Glutamatergic neuron (in vitro differentiated cells): ENCODE data around the gene DIDO1. TPM values are rescaled to one million over a fixed set of nuclear protein-coding genes. Genes with fewer than 3 reads are reported as not detected.

Source experiments
- DNase-seq: peaks from one replicate; pipeline ENCODE4 v3.0.0; 2022
- H3K27ac Mint-ChIP-seq: one replicate; pipeline ENCODE4 v1.8.0; 2020; ENCODE audit warnings: mild to moderate bottlenecking, mixed read lengths, inconsistent platforms; ENCODE audit not compliant: unreplicated experiment
- H3K27me3 Mint-ChIP-seq: one replicate; pipeline ENCODE4 v1.8.0; 2020; ENCODE audit warnings: mild to moderate bottlenecking, moderate library complexity, mixed read lengths, inconsistent platforms; ENCODE audit not compliant: unreplicated experiment
- H3K36me3 Mint-ChIP-seq: one replicate; pipeline ENCODE4 v1.8.0; 2020; ENCODE audit warnings: mild to moderate bottlenecking, mixed read lengths, inconsistent platforms; ENCODE audit not compliant: unreplicated experiment
- H3K4me1 Mint-ChIP-seq: one replicate; pipeline ENCODE4 v1.8.0; 2020; ENCODE audit warnings: mild to moderate bottlenecking, low read depth, mixed read lengths, inconsistent platforms; ENCODE audit not compliant: unreplicated experiment
- H3K4me3 Mint-ChIP-seq: one replicate; pipeline ENCODE4 v1.8.0; 2020; ENCODE audit warnings: mild to moderate bottlenecking, mixed read lengths, inconsistent platforms; ENCODE audit not compliant: unreplicated experiment
- H3K9me3 Mint-ChIP-seq: one replicate; pipeline ENCODE4 v1.8.0; 2020; ENCODE audit warnings: mild to moderate bottlenecking, moderate library complexity, mixed read lengths, inconsistent platforms; ENCODE audit not compliant: unreplicated experiment
- CTCF ChIP-seq: fragments of 200-600 bp; sonication (generic); IDR thresholded peaks from one replicate; pipeline ENCODE4 v1.5.0; 2021; ENCODE audit not compliant: partially characterized antibody, unreplicated experiment
- total RNA-seq: library from RNA; stranded (reverse); fragmentation: NEBNext Ultra II Directional; extraction: Animal tissue kit (Norgen Biotek cat#: 25700); gene quantifications from one replicate; pipeline ENCODE4 v1.2.1, GENCODE V29; 2021; ENCODE audit not compliant: unreplicated experiment

The DIDO1 gene
- total RNA-seq, 1 donor from 2014 or later: 77.8 TPM

GRCh38 chr20:62922451-62922921 is 3.8 kb downstream of the DIDO1 start:
- no peaks in the 10 kb centered on the region for H3K36me3 Mint-ChIP-seq
- no peak for DNase-seq
- H3K9me3 Mint-ChIP-seq: peaks cover 11% of the 10 kb centered on the region
- H3K27ac Mint-ChIP-seq: peak overlapping the region; percentile 62
- peak overlapping the region; percentile 30 for H3K4me3 Mint-ChIP-seq
- peaks cover 5% of the 10 kb centered on the region for H3K27me3 Mint-ChIP-seq
- TF ChIP-seq CTCF: no peak
- peaks cover 58% of the 10 kb centered on the region for H3K4me1 Mint-ChIP-seq

GRCh38 chr20:62921119-62921687 is 5.1 kb downstream of the DIDO1 start:
- H3K27ac Mint-ChIP-seq: peak overlapping the region; percentile 70

GRCh38 chr20:62920039-62920645 is 6.2 kb downstream of the DIDO1 start:
- no peaks in the 10 kb centered on the region for H3K36me3 Mint-ChIP-seq
- peak overlapping the region; percentile 75 for H3K4me3 Mint-ChIP-seq
- H3K4me1 Mint-ChIP-seq: peaks cover 70% of the 10 kb centered on the region
- peaks cover 4% of the 10 kb centered on the region for H3K9me3 Mint-ChIP-seq
- H3K27ac Mint-ChIP-seq: peak overlapping the region; percentile 88
- H3K27me3 Mint-ChIP-seq: peaks cover under 1% of the 10 kb centered on the region
- TF ChIP-seq CTCF: no peak
- DNase-seq: no peak

More at GRCh38 chr20:62921119-62921687, 5.1 kb downstream of the DIDO1 start:
- Mint-ChIP-seq H3K4me1 (peaks cover 66% of the 10 kb centered on the region), H3K27me3 (peaks cover 5% of the 10 kb centered on the region), H3K36me3 (no peaks in the 10 kb centered on the region), H3K4me3 (peak overlapping the region; percentile 70), H3K9me3 (peaks cover 8% of the 10 kb centered on the region)
- DNase-seq: peak; percentile 75
- peak; percentile 80 for TF ChIP-seq CTCF

- TF ChIP-seq CTCF: no peak
- peaks cover 66% of the 10 kb centered on the region for H3K4me1 Mint-ChIP-seq
- peak overlapping the region; percentile 74 for H3K27ac Mint-ChIP-seq
- H3K4me3 Mint-ChIP-seq: peak overlapping the region; percentile 63
- peaks cover 5% of the 10 kb centered on the region for H3K9me3 Mint-ChIP-seq
- H3K36me3 Mint-ChIP-seq: no peaks in the 10 kb centered on the region
- no peak for DNase-seq
- peaks cover 4% of the 10 kb centered on the region for H3K27me3 Mint-ChIP-seq
Observed at GRCh38 chr20:62918831-62919230, 7.5 kb downstream of the DIDO1 start.

GRCh38 chr20:62918147-62918546 is 8.2 kb downstream of the DIDO1 start:
- no peak for DNase-seq
- H3K36me3 Mint-ChIP-seq: no peaks in the 10 kb centered on the region
- peaks cover 4% of the 10 kb centered on the region for H3K27me3 Mint-ChIP-seq
- no peak for TF ChIP-seq CTCF
- peak overlapping the region; percentile 82 for H3K4me3 Mint-ChIP-seq
- peak overlapping the region; percentile 94 for H3K27ac Mint-ChIP-seq
- peaks cover 66% of the 10 kb centered on the region for H3K4me1 Mint-ChIP-seq
- H3K9me3 Mint-ChIP-seq: peaks cover 5% of the 10 kb centered on the region
